Measurements from ENCODE around the gene MAP1LC3B. TPM values are rescaled to one million over a fixed set of nuclear protein-coding genes. Genes with fewer than 3 reads are reported as not detected.
A peak's percentile ranks its signal among the peaks of the same experiment; 100 is the strongest.
"Not testable (repeated sequence)": the region's sequence is repeated elsewhere in the genome, so short reads cannot be mapped to it uniquely, and the experiment has no call there.

MAP1LC3B gene
- total RNA-seq, 1 donor = 44.5 TPM

DNA sequence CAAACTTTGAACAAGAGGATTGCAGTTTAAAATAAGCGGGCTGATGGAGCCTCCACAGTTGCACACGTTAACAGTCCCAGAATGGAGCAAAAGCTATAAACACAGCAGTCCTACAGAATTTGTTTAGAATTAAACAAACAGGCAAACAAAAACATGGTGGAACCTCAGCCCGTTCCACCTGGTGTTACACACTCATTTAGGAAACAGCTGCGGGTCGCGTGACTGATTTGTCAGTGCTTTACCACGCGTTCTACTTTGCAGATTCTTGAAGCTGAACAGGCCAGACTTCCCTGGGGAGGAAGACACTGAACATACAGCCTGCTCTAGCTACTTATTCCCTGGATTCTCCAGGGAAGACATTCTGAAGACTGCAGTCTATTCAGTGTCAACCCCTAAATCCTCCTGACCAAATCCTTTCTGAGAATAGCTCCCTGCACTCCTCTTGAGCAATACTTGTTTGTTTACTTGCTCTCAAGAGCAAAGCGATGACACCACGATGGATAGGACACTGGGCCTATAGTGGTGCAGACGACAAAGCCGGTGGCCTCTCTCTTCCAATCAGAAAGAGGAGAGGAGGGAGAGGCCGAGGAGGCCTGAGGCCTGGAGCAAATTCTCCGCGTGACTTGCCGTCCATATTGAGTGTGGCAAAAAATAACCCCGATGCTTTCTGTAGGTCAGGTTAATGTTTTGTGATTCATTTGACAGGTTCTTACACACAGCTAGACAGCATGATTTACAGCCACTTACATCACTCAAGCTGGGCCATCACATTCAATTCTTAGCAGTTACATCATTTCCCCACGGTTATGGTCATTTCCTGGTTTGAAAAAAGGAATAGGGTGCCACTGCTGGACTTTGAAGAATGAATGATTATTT, 4.0 kb upstream of the MAP1LC3B start:
- Histone ChIP-seq H3K4me2 (ENCODE audit: insufficient read depth, low read length) (peak overlapping the region; percentile 73), H2AFZ (ENCODE audit: low read length) (peak overlapping the region; percentile 64), H4K20me1 (ENCODE audit: insufficient read depth, low read length) (peaks cover 4% of the 10 kb centered on the region), H3K79me2 (ENCODE audit: insufficient read depth, low read length) (peaks cover 10% of the 10 kb centered on the region), H3K4me1 (ENCODE audit: insufficient read depth, low read length) (peaks cover 22% of the 10 kb centered on the region), H3K9me3 (ENCODE audit: low read depth, low read length) (no peaks in the 10 kb centered on the region), H3K27ac (ENCODE audit: low read depth, low read length) (peak overlapping the region; percentile 92), H3K4me3 (ENCODE audit: insufficient read depth, low read length) (peak overlapping the region; percentile 42), H3K27me3 (ENCODE audit: insufficient read depth, low read length) (no peaks in the 10 kb centered on the region), H3K36me3 (ENCODE audit: insufficient read depth, low read length) (no peaks in the 10 kb centered on the region)
- DNase-seq (ENCODE audit: insufficient read length, low spot score, missing footprints) = peak; percentile 99
- TF ChIP-seq, protein P1, sequence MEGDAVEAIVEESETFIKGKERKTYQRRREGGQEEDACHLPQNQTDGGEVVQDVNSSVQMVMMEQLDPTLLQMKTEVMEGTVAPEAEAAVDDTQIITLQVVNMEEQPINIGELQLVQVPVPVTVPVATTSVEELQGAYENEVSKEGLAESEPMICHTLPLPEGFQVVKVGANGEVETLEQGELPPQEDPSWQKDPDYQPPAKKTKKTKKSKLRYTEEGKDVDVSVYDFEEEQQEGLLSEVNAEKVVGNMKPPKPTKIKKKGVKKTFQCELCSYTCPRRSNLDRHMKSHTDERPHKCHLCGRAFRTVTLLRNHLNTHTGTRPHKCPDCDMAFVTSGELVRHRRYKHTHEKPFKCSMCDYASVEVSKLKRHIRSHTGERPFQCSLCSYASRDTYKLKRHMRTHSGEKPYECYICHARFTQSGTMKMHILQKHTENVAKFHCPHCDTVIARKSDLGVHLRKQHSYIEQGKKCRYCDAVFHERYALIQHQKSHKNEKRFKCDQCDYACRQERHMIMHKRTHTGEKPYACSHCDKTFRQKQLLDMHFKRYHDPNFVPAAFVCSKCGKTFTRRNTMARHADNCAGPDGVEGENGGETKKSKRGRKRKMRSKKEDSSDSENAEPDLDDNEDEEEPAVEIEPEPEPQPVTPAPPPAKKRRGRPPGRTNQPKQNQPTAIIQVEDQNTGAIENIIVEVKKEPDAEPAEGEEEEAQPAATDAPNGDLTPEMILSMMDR (IDR thresholded peaks at IDR 0.05; ENCODE audit: extremely low read depth, low read depth, low read length) = no peak

DNA sequence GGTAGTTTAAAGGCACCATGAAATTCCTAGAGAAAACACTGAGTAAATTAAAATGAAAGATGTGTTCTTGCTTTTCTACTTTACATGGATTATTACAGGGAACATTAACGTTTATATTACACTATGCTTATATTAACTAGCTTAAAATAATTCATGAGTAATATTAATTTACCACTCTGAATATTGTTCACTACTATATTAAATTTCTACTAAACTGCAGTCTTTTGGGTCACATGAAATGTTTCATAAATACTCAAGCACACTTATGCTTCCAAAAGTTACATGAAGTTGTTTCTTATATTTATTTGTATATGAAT, 3.4 kb upstream of the MAP1LC3B start:
- DNase-seq (ENCODE audit: insufficient read length, low spot score, missing footprints) = no peak
- H3K4me1 ChIP-seq (ENCODE audit: insufficient read depth, low read length) = peaks cover 28% of the 10 kb centered on the region
- peak overlapping the region; percentile 92 for H3K27ac ChIP-seq (ENCODE audit: low read depth, low read length)
- H4K20me1 ChIP-seq (ENCODE audit: insufficient read depth, low read length) = peaks cover 9% of the 10 kb centered on the region
- no peaks in the 10 kb centered on the region for H3K27me3 ChIP-seq (ENCODE audit: insufficient read depth, low read length)
- peak overlapping the region; percentile 30 for H3K4me3 ChIP-seq (ENCODE audit: insufficient read depth, low read length)
- H2AFZ ChIP-seq (ENCODE audit: low read length) = peak overlapping the region; percentile 64
- H3K9me3 ChIP-seq (ENCODE audit: low read depth, low read length) = no peaks in the 10 kb centered on the region
- TF ChIP-seq, protein P1 (IDR thresholded peaks at IDR 0.05; ENCODE audit: extremely low read depth, low read depth, low read length) = no peak
- H3K36me3 ChIP-seq (ENCODE audit: insufficient read depth, low read length) = no peaks in the 10 kb centered on the region
- H3K4me2 ChIP-seq (ENCODE audit: insufficient read depth, low read length) = peak overlapping the region; percentile 73
- H3K79me2 ChIP-seq (ENCODE audit: insufficient read depth, low read length) = peaks cover 16% of the 10 kb centered on the region

DNA sequence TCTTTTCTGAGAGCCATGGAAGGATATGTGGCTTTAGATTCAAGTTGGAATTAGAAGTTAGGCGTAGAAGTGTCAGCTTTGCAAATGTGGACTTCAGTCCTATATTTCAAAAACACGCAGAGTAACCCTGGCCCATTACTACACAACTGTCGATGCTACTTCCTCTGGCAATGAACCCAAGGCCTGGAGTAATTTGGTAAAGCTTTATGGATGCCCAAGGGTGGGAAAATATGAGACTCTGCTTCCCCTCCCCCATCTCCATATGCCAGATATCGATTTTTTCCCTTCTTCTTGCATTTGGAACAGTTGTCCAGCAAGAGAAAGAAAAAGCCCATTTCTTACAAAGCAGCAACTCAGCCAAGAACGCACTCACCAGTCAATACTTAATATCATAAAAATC, 2.9 kb upstream of the MAP1LC3B start:
- no peak overlapping the region for H3K4me3 ChIP-seq (ENCODE audit: insufficient read depth, low read length)
- no peak overlapping the region for H2AFZ ChIP-seq (ENCODE audit: low read length)
- peak overlapping the region; percentile 92 for H3K27ac ChIP-seq (ENCODE audit: low read depth, low read length)
- no peaks in the 10 kb centered on the region for H3K36me3 ChIP-seq (ENCODE audit: insufficient read depth, low read length)
- no peak overlapping the region for H3K4me2 ChIP-seq (ENCODE audit: insufficient read depth, low read length)
- peaks cover 33% of the 10 kb centered on the region for H3K4me1 ChIP-seq (ENCODE audit: insufficient read depth, low read length)
- no peaks in the 10 kb centered on the region for H3K27me3 ChIP-seq (ENCODE audit: insufficient read depth, low read length)
- H4K20me1 ChIP-seq (ENCODE audit: insufficient read depth, low read length) = peaks cover 14% of the 10 kb centered on the region
- DNase-seq (ENCODE audit: insufficient read length, low spot score, missing footprints) = no peak
- peaks cover 21% of the 10 kb centered on the region for H3K79me2 ChIP-seq (ENCODE audit: insufficient read depth, low read length)
- H3K9me3 ChIP-seq (ENCODE audit: low read depth, low read length) = no peaks in the 10 kb centered on the region
- TF ChIP-seq, protein P1 (IDR thresholded peaks at IDR 0.05; ENCODE audit: extremely low read depth, low read depth, low read length) = no peak

DNA sequence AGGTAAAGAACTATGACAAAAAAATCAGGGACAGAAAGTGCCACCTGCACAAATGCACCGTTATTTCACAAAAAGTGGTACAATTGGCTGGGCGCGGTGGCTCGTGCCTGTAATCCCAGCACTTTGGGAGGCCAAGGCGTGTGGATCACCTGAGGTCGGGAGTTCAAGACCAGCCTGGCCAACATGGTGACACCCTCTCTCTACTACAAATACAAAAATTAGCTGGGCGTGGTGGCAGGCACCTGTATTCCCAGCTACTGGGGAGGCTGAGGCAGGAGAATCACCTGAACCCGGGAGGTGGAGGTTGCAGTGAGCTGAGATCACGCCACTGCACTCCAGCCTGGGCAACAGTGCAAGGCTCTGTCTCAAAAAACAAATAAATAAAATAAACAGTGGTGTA, 2.2 kb upstream of the MAP1LC3B start:
- not testable (repeated sequence) for H3K4me2 ChIP-seq (ENCODE audit: insufficient read depth, low read length); H3K4me3 ChIP-seq (ENCODE audit: insufficient read depth, low read length); H3K9me3 ChIP-seq (ENCODE audit: low read depth, low read length); H3K36me3 ChIP-seq (ENCODE audit: insufficient read depth, low read length); DNase-seq (ENCODE audit: insufficient read length, low spot score, missing footprints); H3K27ac ChIP-seq (ENCODE audit: low read depth, low read length); H3K27me3 ChIP-seq (ENCODE audit: insufficient read depth, low read length); H2AFZ ChIP-seq (ENCODE audit: low read length)
- Histone ChIP-seq H4K20me1 (ENCODE audit: insufficient read depth, low read length) (peaks cover 20% of the 10 kb centered on the region), H3K4me1 (ENCODE audit: insufficient read depth, low read length) (peaks cover 37% of the 10 kb centered on the region), H3K79me2 (ENCODE audit: insufficient read depth, low read length) (peaks cover 27% of the 10 kb centered on the region)
